Fibroblast of the aortic adventitia (primary cell): Measurements from ENCODE around the gene ACTL6A. TPM values are rescaled to one million over a fixed set of nuclear protein-coding genes. Genes with fewer than 3 reads are reported as not detected.

ENCODE experiments used
- DNase-seq: peaks from one replicate; pipeline ENCODE4 v3.0.0-alpha.2; 2010; ENCODE audit warnings: low read depth
- H3K4me3 ChIP-seq: 2 replicates; pipeline ENCODE4 v1.5.1; 2011; ENCODE audit warnings: low read depth, mild to moderate bottlenecking, control low read depth, low read length, moderate library complexity
- CTCF ChIP-seq: IDR thresholded peaks from 2 replicates; pipeline ENCODE4 v1.5.1; 2011; ENCODE audit warnings: mild to moderate bottlenecking, low read length, control low read depth, inconsistent platforms; ENCODE audit not compliant: insufficient read depth
- total RNA-seq: library from RNA; depleted of rRNA; stranded (reverse); fragments of >200 nt; gene quantifications from 2 replicates; pipeline ENCODE4 v1.2.3, GENCODE V29; 2012; ENCODE audit warnings: low replicate concordance

ACTL6A gene
- total RNA-seq, 1 donor = 72.8 TPM

GRCh38 chr3:179533274-179533673, 29.5 kb upstream of the ACTL6A start:
- no peak for DNase-seq
- TF ChIP-seq CTCF = no peak
- H3K4me3 ChIP-seq = no peak overlapping the region

DNA sequence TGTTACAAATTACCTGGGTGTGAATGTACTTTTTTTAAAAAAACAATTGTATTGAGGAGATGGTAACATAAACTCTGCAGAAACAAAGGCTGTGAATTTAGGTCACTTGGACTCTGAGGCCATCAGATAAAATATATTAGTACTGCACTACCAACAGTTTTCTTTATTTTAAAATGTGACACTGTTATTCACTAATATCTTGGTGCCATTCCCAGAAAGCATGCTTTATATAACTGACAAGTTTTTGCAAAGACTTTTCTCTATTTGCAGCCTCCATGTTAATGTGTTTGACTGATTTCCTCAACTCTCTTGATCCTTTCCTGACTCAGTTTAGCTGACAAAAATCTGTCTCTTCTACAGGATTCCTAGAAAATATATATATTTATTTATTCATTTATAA, 26.5 kb upstream of the ACTL6A start:
- no peak for TF ChIP-seq CTCF
- no peak for DNase-seq

DNA sequence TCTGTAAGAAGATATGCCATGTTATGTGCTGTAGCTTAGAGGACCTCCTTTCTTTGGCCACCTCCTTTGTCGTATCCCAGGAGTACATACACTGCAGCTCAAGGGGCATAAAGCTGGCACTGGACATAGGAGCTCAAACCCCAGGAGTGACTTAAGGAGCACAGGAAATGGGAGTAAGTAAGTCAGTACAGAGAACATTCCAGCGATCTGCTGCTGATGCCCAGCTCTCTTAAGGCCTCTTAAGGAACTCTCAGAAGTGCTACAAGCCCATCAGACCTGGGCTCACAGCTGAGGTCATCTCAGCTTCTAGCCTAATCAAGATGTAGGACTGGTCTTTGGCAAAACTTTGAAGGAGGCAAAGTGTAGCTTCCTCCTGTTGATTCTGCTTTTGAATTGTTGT, 21.6 kb upstream of the ACTL6A start:
- DNase-seq = no peak
- H3K4me3 ChIP-seq = no peak overlapping the region
- TF ChIP-seq CTCF = no peak

More for the DNA sequence above, 26.5 kb upstream of the ACTL6A start:
- H3K4me3 ChIP-seq = no peak overlapping the region

DNA sequence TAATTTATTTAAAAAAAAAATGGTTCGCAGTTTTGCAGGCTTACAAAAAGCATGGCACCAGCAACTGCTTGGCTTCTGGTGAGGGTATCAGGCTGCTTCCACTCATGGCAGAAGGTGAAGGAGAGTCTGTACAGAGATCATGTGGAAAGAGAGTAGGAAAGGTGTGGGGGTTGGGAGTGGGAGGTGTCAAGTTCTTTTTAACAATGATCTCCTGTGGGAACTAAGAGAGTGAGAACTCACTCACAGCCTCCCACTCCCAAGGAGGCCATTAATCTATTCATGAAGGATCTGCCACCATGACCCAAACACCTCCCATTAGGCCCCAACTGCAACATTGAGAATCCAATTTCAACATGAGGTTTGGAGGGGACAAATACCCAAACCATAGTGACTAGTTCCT, 21.1 kb upstream of the ACTL6A start:
- no peak overlapping the region for H3K4me3 ChIP-seq
- DNase-seq = no peak
- TF ChIP-seq CTCF = no peak

DNA sequence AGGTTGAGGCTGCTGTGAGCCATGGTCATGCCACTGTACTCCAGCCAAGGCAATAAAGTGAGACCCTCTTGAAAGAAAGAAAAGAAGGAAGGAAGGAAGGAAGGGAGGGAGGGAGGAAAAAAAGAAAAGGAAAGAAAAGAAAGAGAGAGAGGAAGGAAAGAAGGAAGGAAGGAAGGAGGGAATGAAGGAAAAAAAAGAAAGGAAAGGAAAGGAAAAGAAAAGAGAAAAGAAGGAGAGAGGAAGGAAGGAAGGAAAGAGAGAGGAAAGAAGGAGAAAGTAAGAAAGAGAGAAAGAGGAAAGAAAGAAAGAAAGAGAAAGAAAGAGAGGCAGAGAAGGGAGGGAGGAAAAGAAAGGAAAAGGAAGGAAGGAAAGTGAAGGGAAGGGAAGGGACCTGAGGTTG, 20.4 kb upstream of the ACTL6A start:
- no peak for DNase-seq
- H3K4me3 ChIP-seq = no peak overlapping the region
- no peak for TF ChIP-seq CTCF

DNA sequence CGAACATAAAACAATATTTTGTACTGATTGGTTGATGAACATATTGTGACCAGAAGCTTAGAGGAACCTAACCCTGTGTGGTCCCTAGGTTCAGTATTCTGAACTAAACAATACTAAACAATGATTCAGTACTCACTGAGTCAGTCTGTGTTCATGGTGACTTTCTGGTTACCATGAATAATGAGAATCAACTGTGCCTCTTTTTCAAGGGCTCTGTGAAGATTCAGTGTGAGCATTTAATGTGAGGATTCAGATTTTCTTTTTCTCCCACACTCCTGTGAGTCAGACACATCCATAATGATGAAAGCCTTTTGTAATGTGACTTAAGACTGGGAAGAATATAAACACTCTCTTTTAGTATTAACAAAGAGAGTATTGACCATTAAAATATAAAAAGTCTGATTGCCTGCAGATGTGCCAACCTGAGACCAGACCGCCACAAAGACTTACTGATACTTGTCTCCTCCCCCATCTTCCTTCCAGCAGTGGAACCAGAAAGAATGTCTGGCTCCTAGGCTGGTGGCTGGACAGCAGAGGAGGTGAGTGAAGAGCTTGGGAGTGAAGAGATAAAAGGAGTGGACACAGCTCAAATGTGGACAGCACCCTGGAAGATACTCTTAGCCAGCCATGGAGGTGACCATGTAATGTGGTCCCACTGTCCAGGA, 17.6 kb upstream of the ACTL6A start:
- DNase-seq = peak; percentile 68
- no peak for TF ChIP-seq CTCF
- no peak overlapping the region for H3K4me3 ChIP-seq

DNA sequence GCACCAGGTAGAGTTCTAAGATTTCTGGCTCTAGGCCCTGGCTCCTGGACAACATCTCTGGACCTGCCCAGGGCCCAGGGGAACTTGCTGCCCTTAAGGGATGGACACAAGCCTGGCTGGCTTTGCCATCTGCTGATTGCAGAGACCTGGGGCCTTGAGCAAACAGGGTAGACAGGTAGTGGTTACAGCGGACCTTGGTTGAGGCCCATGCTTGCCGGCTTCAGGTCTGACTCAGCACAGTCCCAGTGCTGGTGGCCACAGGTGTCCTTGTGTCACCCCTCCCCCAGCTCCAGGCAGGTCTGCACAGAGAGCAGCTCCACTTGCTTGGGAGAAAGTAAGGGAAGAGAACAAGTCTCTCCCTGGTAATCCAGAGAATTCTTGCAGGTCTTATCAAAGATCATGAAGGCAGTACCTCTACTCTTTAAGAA, 15.9 kb upstream of the ACTL6A start:
- H3K4me3 ChIP-seq = no peak overlapping the region
- DNase-seq = no peak
- no peak for TF ChIP-seq CTCF
